Gastrocnemius medialis (tissue), 4 donors: ENCODE results near the gene FNDC3B. TPM values are rescaled to one million over a fixed set of nuclear protein-coding genes. Genes with fewer than 3 reads are reported as not detected.

ENCODE experiments used
- ATAC-seq, 2 donors: fragments of 150-250 bp; one replicate each; pipeline ENCODE4 v1.9.1; 2016
- DNase-seq, 2 donors: peaks; one replicate each; pipeline ENCODE4 v3.0.0-alpha.2; 2019
- H3K27ac ChIP-seq, 4 donors: fragments of 200-600 bp; sonication (generic); 1 replicate in 1 of 4; 2 replicates in 3 of 4; pipeline ENCODE4 v1.5.1; 2016 to 2018; ENCODE audit warnings: mild to moderate bottlenecking in 2 of 4, moderate library complexity in 1 of 4
- H3K27me3 ChIP-seq, 3 donors: fragments of 200-600 bp; sonication (generic) in 2 of 3; 1 replicate in 1 of 3; 2 replicates in 2 of 3; pipeline versions ENCODE4 v1.5.1 to v1.6.0; 2016 to 2019; ENCODE audit warnings: mild to moderate bottlenecking in 1 of 3, moderate library complexity in 1 of 3
- H3K36me3 ChIP-seq, 2 donors: fragments of 200-600 bp; sonication (generic) in 1 of 2; one replicate each; pipeline ENCODE4 v1.5.1; 2017 to 2018
- H3K4me1 ChIP-seq, 2 donors: fragments of 200-600 bp; sonication (generic) in 1 of 2; one replicate each; pipeline ENCODE4 v1.5.1; 2016 to 2017; ENCODE audit warnings: mild to moderate bottlenecking in 2 of 2
- H3K4me3 ChIP-seq, 4 donors: fragments of 200-600 bp; sonication (generic) in 3 of 4; 1 replicate in 1 of 4; 2 replicates in 3 of 4; pipeline ENCODE4 v1.5.1; 2016 to 2019; ENCODE audit warnings: mild to moderate bottlenecking in 2 of 4
- H3K9me3 ChIP-seq, 3 donors: fragments of 200-600 bp; sonication (generic) in 2 of 3; 1 replicate in 1 of 3; 2 replicates in 2 of 3; pipeline ENCODE4 v1.5.1; 2016 to 2019
- CTCF ChIP-seq, 5 experiments: fragments of 450-650 bp in 3 of 5; fragments of 200-600 bp in 2 of 5; sonication (generic) in 2 of 5; IDR thresholded peaks in 4 of 5; conservative IDR thresholded peaks in 1 of 5; 1 replicate in 4 of 5; 2 replicates in 1 of 5; pipeline ENCODE4 v1.5.1; 2016 to 2019; ENCODE audit warnings: antibody characterized with exemption in 5 of 5, mild to moderate bottlenecking in 3 of 5, moderate library complexity in 3 of 5
- POLR2A ChIP-seq, 2 donors: fragments of 450-650 bp; IDR thresholded peaks; one replicate each; pipeline ENCODE4 v1.6.1; 2017; ENCODE audit warnings: antibody characterized with exemption in 2 of 2, mild to moderate bottlenecking in 2 of 2, moderate library complexity in 2 of 2
- in situ Hi-C, 4 donors: fragments of 200-750 bp; cut with MboI; loops; one replicate each; pipeline versions ENCODE4 v1.15.0 to v1.8.0; 2017; ENCODE audit warnings: low sequenced_read_pairs in 4 of 4
- intact Hi-C: fragments of 100-400 bp; cut with DNase I; formaldehyde crosslinking; loops from one replicate; pipeline ENCODE4 v1.15.1; 2023; ENCODE audit warnings: low total_unique reads
- total RNA-seq, 4 donors: library from RNA; depleted of rRNA; stranded (reverse); fragments of >200 nt; gene quantifications; one replicate each; pipeline versions ENCODE4 v1.1.0 to v1.2.3, GENCODE V29; 2016

The FNDC3B gene
- total RNA-seq, 4 donors from 2014 or later = 42.5 to 110 (median 74.2) TPM

GRCh38 chr3:172279191-172279640 is 239.8 kb downstream of the FNDC3B start:
- H3K4me1 ChIP-seq = peaks cover 65 to 67% of the 10 kb centered on the region in 2 donors
- H3K27me3 ChIP-seq = no peaks in the 10 kb centered on the region
- in situ Hi-C loops (no loop called here), intact Hi-C loops (loop anchor here (5.0 kb wide), 1 partner anchor 237 kb away; no protein-coding TSS in a partner anchor)
- DNase-seq (no peak), ATAC-seq (peak in 1 of 2 donors; percentile 20)
- TF ChIP-seq CTCF (IDR thresholded peaks at IDR 0.05 in 4 of 5, conservative IDR thresholded peaks at IDR 0.05 in 1 of 5) (no peak), POLR2A (IDR thresholded peaks at IDR 0.05) (no peak)
- H3K9me3 ChIP-seq = no peaks in the 10 kb centered on the region
- H3K36me3 ChIP-seq = no peaks in the 10 kb centered on the region
- peak overlapping the region; percentile 48 to 77 (median 64) for H3K27ac ChIP-seq
- peak overlapping the region in 1 of 4 donors; percentile 2 for H3K4me3 ChIP-seq

GRCh38 chr3:172279974-172280373 is 240.6 kb downstream of the FNDC3B start:
- in situ Hi-C loops (no loop called here), intact Hi-C loops (loop anchor here (5.0 kb wide), 1 partner anchor 238 kb away; no protein-coding TSS in a partner anchor)
- H3K4me3 ChIP-seq = no peak overlapping the region
- H3K9me3 ChIP-seq = no peaks in the 10 kb centered on the region
- DNase-seq = no peak
- peaks cover 58 to 61% of the 10 kb centered on the region in 2 donors for H3K4me1 ChIP-seq
- peak overlapping the region in 3 of 4 donors; percentile 57 to 77 (median 70) for H3K27ac ChIP-seq
- no peak for ATAC-seq
- no peaks in the 10 kb centered on the region for H3K27me3 ChIP-seq
- H3K36me3 ChIP-seq = no peaks in the 10 kb centered on the region
- TF ChIP-seq POLR2A (IDR thresholded peaks at IDR 0.05) = no peak
- TF ChIP-seq CTCF (IDR thresholded peaks at IDR 0.05 in 4 of 5, conservative IDR thresholded peaks at IDR 0.05 in 1 of 5) = no peak

GRCh38 chr3:172280406-172281051 is 241.2 kb downstream of the FNDC3B start:
- Histone ChIP-seq H3K36me3 (no peaks in the 10 kb centered on the region), H3K27me3 (no peaks in the 10 kb centered on the region), H3K9me3 (no peaks in the 10 kb centered on the region), H3K4me1 (peaks cover 56 to 61% of the 10 kb centered on the region in 2 donors), H3K4me3 (no peak overlapping the region), H3K27ac (peak overlapping the region in 3 of 4 donors; percentile 57 to 77 (median 70))
- intact Hi-C loops (no loop called here), in situ Hi-C loops (no loop called here)
- TF ChIP-seq CTCF (IDR thresholded peaks at IDR 0.05 in 4 of 5, conservative IDR thresholded peaks at IDR 0.05 in 1 of 5) (no peak), POLR2A (IDR thresholded peaks at IDR 0.05) (no peak)
- ATAC-seq (peak in 1 of 2 donors; percentile 44), DNase-seq (no peak)

- Histone ChIP-seq H3K9me3 (no peaks in the 10 kb centered on the region), H3K27ac (no peak overlapping the region), H3K27me3 (no peaks in the 10 kb centered on the region), H3K4me1 (peaks cover 57 to 61% of the 10 kb centered on the region in 2 donors), H3K36me3 (no peaks in the 10 kb centered on the region), H3K4me3 (no peak overlapping the region)
- TF ChIP-seq POLR2A (IDR thresholded peaks at IDR 0.05) (no peak), CTCF (IDR thresholded peaks at IDR 0.05 in 4 of 5, conservative IDR thresholded peaks at IDR 0.05 in 1 of 5) (no peak)
- ATAC-seq (no peak), DNase-seq (no peak)
- in situ Hi-C loops = no loop called here
- intact Hi-C loops = no loop called here
These were observed 242.5 kb downstream of the FNDC3B start for GRCh38 chr3:172281884-172282283.
